Left lung (tissue), 10 donors: Measurements from ENCODE around the gene TRHDE. TPM values are rescaled to one million over a fixed set of nuclear protein-coding genes. Genes with fewer than 3 reads are reported as not detected.

ENCODE experiments used
- ATAC-seq: fragments of 200-7000 bp; cut with Tn5 transposase; one replicate; pipeline ENCODE4 v1.9.1; 2020; ENCODE audit warnings: moderate library complexity
- DNase-seq, 4 donors: peaks; one replicate each; pipeline ENCODE4 v3.0.0-alpha.2; 2013 to 2020
- H3K27ac ChIP-seq, 2 donors: fragments of 200-600 bp; sonication (generic) in 1 of 2; one replicate each; pipeline versions ENCODE4 v1.5.0 to v1.8.0; 2020 to 2021
- H3K27me3 ChIP-seq, 2 donors: fragments of 200-600 bp; sonication (generic) in 1 of 2; one replicate each; pipeline versions ENCODE4 v1.5.0 to v1.8.0; 2020 to 2021
- H3K36me3 ChIP-seq, 2 donors: fragments of 200-600 bp; sonication (generic) in 1 of 2; one replicate each; pipeline versions ENCODE4 v1.5.0 to v1.8.0; 2020 to 2021
- H3K4me1 ChIP-seq, 2 donors: fragments of 200-600 bp; one replicate each; pipeline ENCODE4 v1.8.0; 2021
- H3K4me3 ChIP-seq, 2 donors: fragments of 200-600 bp; sonication (generic) in 1 of 2; one replicate each; pipeline versions ENCODE4 v1.5.0 to v1.8.0; 2020 to 2021; ENCODE audit warnings: mild to moderate bottlenecking in 1 of 2
- H3K9me3 ChIP-seq, 2 donors: fragments of 200-600 bp; sonication (generic) in 1 of 2; one replicate each; pipeline versions ENCODE4 v1.5.0 to v1.8.0; 2020 to 2021
- intact Hi-C, 2 donors: fragments of 100-400 bp; cut with DNase I; formaldehyde crosslinking; loops; one replicate each; pipeline versions ENCODE4 v1.11.2 to v1.14.2; 2022
- polyA plus RNA-seq, 6 donors: library from polyadenylated mRNA; unstranded; fragments of 120-200 nt; gene quantifications; one replicate each; pipeline ENCODE4 v1.2.1, GENCODE V29; 2013; ENCODE audit not compliant: insufficient read length in 6 of 6
- total RNA-seq, 2 donors: library from RNA; stranded (reverse); fragmentation: NEBNext Ultra II Directional; extraction: Animal tissue kit (Norgen Biotek cat#: 25700); gene quantifications; one replicate each; pipeline ENCODE4 v1.2.1, GENCODE V29; 2021
- TF ChIP-seq, protein P1 (sequence below), 2 donors: fragments of 200-600 bp; sonication (generic) in 1 of 2; IDR thresholded peaks; one replicate each; pipeline versions ENCODE4 v1.5.0 to v1.8.0; 2021; ENCODE audit warnings: antibody characterized with exemption in 2 of 2
- donor health status: DM: no; HTN: yes; CAD: no.
- donor health status: DM: no; HTN: no; CAD: no.

The TRHDE gene
- total and polyA plus RNA-seq, 8 donors: 0.87 to 4.3 (median 2.8) TPM

DNA sequence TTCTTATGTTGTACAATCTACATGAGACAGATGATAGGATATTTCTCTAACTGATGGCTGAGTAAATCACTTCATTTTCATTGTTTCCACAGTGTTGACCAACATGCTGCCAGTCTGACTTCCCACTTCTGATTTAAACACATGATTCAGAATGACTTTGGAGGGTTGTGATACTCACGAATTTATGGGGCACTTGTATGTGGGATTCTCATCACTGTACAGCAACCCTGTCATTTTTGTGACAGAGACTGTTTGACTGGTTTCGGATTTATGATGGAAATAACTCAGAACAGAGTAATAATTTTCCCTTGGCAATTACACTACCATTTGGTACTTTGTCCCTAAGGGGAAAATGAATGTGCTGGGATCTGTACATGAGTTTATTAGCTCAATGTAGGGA is 333.8 kb downstream of the TRHDE start:
- intact Hi-C loops: no loop called here
- Histone ChIP-seq H3K4me1 (no peaks in the 10 kb centered on the region), H3K27ac (no peak overlapping the region), H3K36me3 (no peaks in the 10 kb centered on the region), H3K4me3 (no peak overlapping the region), H3K9me3 (peaks cover 0 to 12% of the 10 kb centered on the region in 2 donors), H3K27me3 (no peaks in the 10 kb centered on the region)
- TF ChIP-seq, protein P1, sequence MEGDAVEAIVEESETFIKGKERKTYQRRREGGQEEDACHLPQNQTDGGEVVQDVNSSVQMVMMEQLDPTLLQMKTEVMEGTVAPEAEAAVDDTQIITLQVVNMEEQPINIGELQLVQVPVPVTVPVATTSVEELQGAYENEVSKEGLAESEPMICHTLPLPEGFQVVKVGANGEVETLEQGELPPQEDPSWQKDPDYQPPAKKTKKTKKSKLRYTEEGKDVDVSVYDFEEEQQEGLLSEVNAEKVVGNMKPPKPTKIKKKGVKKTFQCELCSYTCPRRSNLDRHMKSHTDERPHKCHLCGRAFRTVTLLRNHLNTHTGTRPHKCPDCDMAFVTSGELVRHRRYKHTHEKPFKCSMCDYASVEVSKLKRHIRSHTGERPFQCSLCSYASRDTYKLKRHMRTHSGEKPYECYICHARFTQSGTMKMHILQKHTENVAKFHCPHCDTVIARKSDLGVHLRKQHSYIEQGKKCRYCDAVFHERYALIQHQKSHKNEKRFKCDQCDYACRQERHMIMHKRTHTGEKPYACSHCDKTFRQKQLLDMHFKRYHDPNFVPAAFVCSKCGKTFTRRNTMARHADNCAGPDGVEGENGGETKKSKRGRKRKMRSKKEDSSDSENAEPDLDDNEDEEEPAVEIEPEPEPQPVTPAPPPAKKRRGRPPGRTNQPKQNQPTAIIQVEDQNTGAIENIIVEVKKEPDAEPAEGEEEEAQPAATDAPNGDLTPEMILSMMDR (IDR thresholded peaks at IDR 0.05): no peak
- ATAC-seq (no peak), DNase-seq (no peak)

DNA sequence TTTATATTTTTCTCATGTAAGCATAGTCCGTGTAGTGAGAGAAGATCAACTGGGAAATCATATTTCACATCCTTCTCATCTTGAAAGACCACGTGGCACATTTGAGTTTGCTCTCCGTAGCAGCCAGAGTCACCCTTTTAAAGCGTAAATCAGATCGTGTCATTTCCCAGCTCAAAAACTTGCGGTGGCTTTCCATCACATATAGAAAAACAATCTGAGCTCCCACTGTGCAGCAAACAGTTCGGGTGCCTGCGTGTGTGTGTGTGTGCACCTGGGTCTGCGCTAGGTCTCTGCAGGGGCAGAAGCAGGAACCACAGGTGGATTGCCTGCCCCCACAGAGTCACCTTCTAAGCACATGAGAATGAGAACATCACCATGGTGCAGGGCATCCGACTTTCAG is 338.2 kb downstream of the TRHDE start:
- H3K9me3 ChIP-seq: peaks cover 0 to 1% of the 10 kb centered on the region in 2 donors
- no peaks in the 10 kb centered on the region for H3K4me1 ChIP-seq
- no peaks in the 10 kb centered on the region for H3K36me3 ChIP-seq
- no peaks in the 10 kb centered on the region for H3K27me3 ChIP-seq
- DNase-seq (peak in 1 of 4 donors; percentile 19), ATAC-seq (no peak)
- TF ChIP-seq, protein P1 (IDR thresholded peaks at IDR 0.05): no peak
- intact Hi-C loops: no loop called here
- H3K27ac ChIP-seq: no peak overlapping the region
- H3K4me3 ChIP-seq: no peak overlapping the region

GRCh38 chr12:72610854-72611358 is 338.7 kb downstream of the TRHDE start:
- DNase-seq (no peak), ATAC-seq (no peak)
- Histone ChIP-seq H3K27ac (no peak overlapping the region), H3K4me3 (no peak overlapping the region), H3K36me3 (no peaks in the 10 kb centered on the region), H3K4me1 (no peaks in the 10 kb centered on the region), H3K27me3 (no peaks in the 10 kb centered on the region), H3K9me3 (peaks cover 0 to 1% of the 10 kb centered on the region in 2 donors)
- TF ChIP-seq, protein P1 (IDR thresholded peaks at IDR 0.05): no peak
- intact Hi-C loops: no loop called here

- Histone ChIP-seq H3K4me3 (no peak overlapping the region), H3K27me3 (no peaks in the 10 kb centered on the region), H3K9me3 (peaks cover 0 to 1% of the 10 kb centered on the region in 2 donors), H3K27ac (no peak overlapping the region), H3K4me1 (no peaks in the 10 kb centered on the region), H3K36me3 (no peaks in the 10 kb centered on the region)
- intact Hi-C loops: no loop called here
- no peak for ATAC-seq
- TF ChIP-seq, protein P1 (IDR thresholded peaks at IDR 0.05): no peak
- no peak for DNase-seq
Measured at GRCh38 chr12:72612171-72612570, 340.0 kb downstream of the TRHDE start.

DNA sequence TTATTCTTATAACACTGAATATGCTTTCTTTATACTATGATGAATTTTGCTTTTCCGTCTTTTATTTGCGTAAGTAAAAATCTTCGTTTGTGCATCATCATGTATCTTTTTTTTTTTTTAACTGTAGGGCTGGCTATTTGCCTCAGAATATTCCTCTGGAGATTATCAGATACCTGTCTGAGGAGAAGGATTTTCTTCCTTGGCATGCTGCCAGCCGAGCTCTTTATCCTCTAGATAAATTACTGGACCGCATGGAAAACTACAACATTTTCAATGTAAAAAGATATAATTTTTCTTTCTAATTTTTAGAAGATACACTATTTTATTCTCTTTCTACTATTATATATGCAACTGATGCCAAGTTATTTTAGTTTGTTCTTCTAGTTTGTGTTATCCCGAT is 346.6 kb downstream of the TRHDE start:
- Histone ChIP-seq H3K27ac (no peak overlapping the region), H3K9me3 (no peaks in the 10 kb centered on the region), H3K27me3 (no peaks in the 10 kb centered on the region), H3K36me3 (no peaks in the 10 kb centered on the region), H3K4me3 (no peak overlapping the region), H3K4me1 (no peaks in the 10 kb centered on the region)
- intact Hi-C loops: no loop called here
- TF ChIP-seq, protein P1 (IDR thresholded peaks at IDR 0.05): no peak
- ATAC-seq (no peak), DNase-seq (no peak)
